Neural cell (in vitro differentiated cells): Measurements from ENCODE around the gene S100A13. TPM values are rescaled to one million over a fixed set of nuclear protein-coding genes. Genes with fewer than 3 reads are reported as not detected.
A peak's percentile ranks its signal among the peaks of the same experiment; 100 is the strongest.

Experiments used
- H2AFZ ChIP-seq: fragments of 200-600, 300-800 bp; sonication (generic), shearing (Covaris generic); 2 replicates; pipeline ENCODE4 v1.6.0; 2014; ENCODE audit warnings: low read depth, mild to moderate bottlenecking, antibody characterized with exemption, low read length, moderate library complexity
- H3F3A ChIP-seq: fragments of 200-600 bp; shearing (Covaris generic); 2 replicates; pipeline ENCODE4 v1.6.1; 2016; ENCODE audit warnings: mild to moderate bottlenecking, moderate library complexity, mixed read lengths, antibody characterized with exemption, low read length; ENCODE audit not compliant: insufficient read depth, poor library complexity, severe bottlenecking
- H3K27ac ChIP-seq: fragments of 200-600, 300-800 bp; sonication (generic), shearing (Covaris generic); 2 replicates; pipeline ENCODE4 v1.5.1; 2014; ENCODE audit warnings: mild to moderate bottlenecking, low read length, moderate library complexity
- H3K27me3 ChIP-seq: fragments of 300-800, 200-600 bp; sonication (generic), shearing (Covaris generic); 2 replicates; pipeline ENCODE4 v1.6.0; 2014; ENCODE audit warnings: mild to moderate bottlenecking, low read depth, low read length, moderate library complexity; ENCODE audit not compliant: insufficient read depth
- H3K36me3 ChIP-seq: fragments of 300-800, 200-600 bp; sonication (generic), shearing (Covaris generic); 2 replicates; pipeline ENCODE4 v1.5.1; 2014; ENCODE audit warnings: mild to moderate bottlenecking, antibody characterized with exemption, low read length, moderate library complexity; ENCODE audit not compliant: insufficient read depth
- H3K4me2 ChIP-seq: fragments of 300-800, 200-600 bp; sonication (generic), shearing (Covaris generic); 2 replicates; pipeline ENCODE4 v1.6.0; 2014; ENCODE audit warnings: mild to moderate bottlenecking, low read length
- H3K4me3 ChIP-seq: fragments of 300-800, 200-600 bp; sonication (generic), shearing (Covaris generic); 2 replicates; pipeline ENCODE4 v1.5.1; 2014; ENCODE audit warnings: mild to moderate bottlenecking, low read length, moderate library complexity
- H3K79me2 ChIP-seq: fragments of 200-600 bp; shearing (Covaris generic); replicated peaks from 2 replicates; pipeline ENCODE4 v1.6.0; 2014; ENCODE audit warnings: mild to moderate bottlenecking, low read length, moderate library complexity; ENCODE audit not compliant: insufficient read depth
- H3K9ac ChIP-seq: fragments of 300-800, 200-600 bp; sonication (generic), shearing (Covaris generic); 2 replicates; pipeline ENCODE4 v1.6.1; 2016; ENCODE audit warnings: mild to moderate bottlenecking, low read length, mixed read lengths
- H3K9me2 ChIP-seq: fragments of 200-600 bp; shearing (Covaris generic); 2 replicates; pipeline ENCODE4 v1.6.1; 2016; ENCODE audit warnings: mild to moderate bottlenecking, low read length, mixed read lengths; ENCODE audit not compliant: insufficient read depth
- H3K9me3 ChIP-seq: fragments of 200-600, 300-800 bp; sonication (generic), shearing (Covaris generic); 2 replicates; pipeline ENCODE4 v1.6.1; 2016; ENCODE audit warnings: mild to moderate bottlenecking, mixed run types, low read length, moderate library complexity, mixed read lengths
- H4K20me1 ChIP-seq: fragments of 200-600 bp; shearing (Covaris generic); 2 replicates; pipeline ENCODE4 v1.6.1; 2016; ENCODE audit warnings: mild to moderate bottlenecking, mixed run types; ENCODE audit not compliant: insufficient read depth
- CTCF ChIP-seq: fragments of 450-650 bp; IDR thresholded peaks from 2 replicates; pipeline ENCODE4 v1.5.1; 2014; ENCODE audit warnings: antibody characterized with exemption, mild to moderate bottlenecking, moderate library complexity; ENCODE audit not compliant: poor library complexity, severe bottlenecking
- EP300 ChIP-seq: fragments of 450-650 bp; conservative IDR thresholded peaks from 2 replicates; pipeline ENCODE4 v1.6.1; 2014; ENCODE audit warnings: antibody characterized with exemption, mild to moderate bottlenecking, moderate library complexity; ENCODE audit not compliant: poor library complexity, severe bottlenecking
- EZH2 ChIP-seq: fragments of 200-600, 300-800 bp; shearing (Covaris generic), sonication (generic); IDR thresholded peaks from 2 replicates; pipeline ENCODE4 v1.6.1; 2014; ENCODE audit warnings: antibody characterized with exemption, low read length, borderline replicate concordance, mild to moderate bottlenecking; ENCODE audit not compliant: insufficient read depth, poor library complexity, severe bottlenecking
- MXI1 ChIP-seq: fragments of 450-650 bp; conservative IDR thresholded peaks from 2 replicates; pipeline ENCODE4 v1.6.1; 2014; ENCODE audit warnings: antibody characterized with exemption, mild to moderate bottlenecking; ENCODE audit not compliant: poor library complexity, severe bottlenecking
- POLR2AphosphoS5 ChIP-seq: IDR thresholded peaks from 2 replicates; pipeline ENCODE4 v1.6.1; 2012
- RAD21 ChIP-seq: fragments of 450-650 bp; conservative IDR thresholded peaks from 2 replicates; pipeline ENCODE4 v1.6.1; 2014; ENCODE audit warnings: antibody characterized with exemption, mild to moderate bottlenecking, moderate library complexity
- SMC3 ChIP-seq: fragments of 450-650 bp; conservative IDR thresholded peaks from 2 replicates; pipeline ENCODE4 v1.6.1; 2014; ENCODE audit warnings: antibody characterized with exemption, mild to moderate bottlenecking, moderate library complexity; ENCODE audit not compliant: poor library complexity
- TAF1 ChIP-seq: IDR thresholded peaks from 2 replicates; pipeline ENCODE4 v1.6.1; 2012; ENCODE audit warnings: low read depth
- polyA plus RNA-seq: library from polyadenylated mRNA; depleted of rRNA; stranded (reverse); fragments of >200 nt; gene quantifications from 2 replicates; pipeline ENCODE4 v1.2.3, GENCODE V29; 2014
- TF ChIP-seq, protein P1 (sequence below): IDR thresholded peaks from 2 replicates; pipeline ENCODE4 v1.6.1; 2012; ENCODE audit warnings: borderline replicate concordance

S100A13 gene
- polyA plus RNA-seq, 1 donor from 2014 or later: 2.1 TPM

GRCh38 chr1:153635872-153636271, 8.6 kb upstream of the S100A13 start:
- H3K4me2 ChIP-seq: no peak overlapping the region
- H3K79me2 ChIP-seq: peaks cover 36% of the 10 kb centered on the region
- peaks cover 9% of the 10 kb centered on the region for H3K36me3 ChIP-seq

GRCh38 chr1:153633754-153634665, 6.7 kb upstream of the S100A13 start, which contains the start of gene CHTOP:
TSS of gene CHTOP (plus strand) at chr1:153634066. CDS start at chr1:153636589, 2,523 bp downstream.
- H3K4me2 ChIP-seq: peak within 1 kb of the TSS; percentile 51
- peak within 1 kb of the TSS; percentile 79 for H3K4me3 ChIP-seq
- no peaks in the 10 kb centered on the region for H4K20me1 ChIP-seq
- peaks cover 31% of the 10 kb centered on the region for H3K79me2 ChIP-seq
- H3K36me3 ChIP-seq: peaks cover 8% of the 10 kb centered on the region
- peak within 1 kb of the TSS; percentile 100 for H3K9ac ChIP-seq
- no peaks in the 10 kb centered on the region for H3K9me2 ChIP-seq
- H3K27ac ChIP-seq: peak within 1 kb of the TSS; percentile 100
- no peaks in the 10 kb centered on the region for H3K9me3 ChIP-seq
- no peaks in the 10 kb centered on the region for H3F3A ChIP-seq
- no peaks in the 10 kb centered on the region for H3K27me3 ChIP-seq
- peak within 1 kb of the TSS; percentile 86 for H2AFZ ChIP-seq
- TF ChIP-seq, protein P1, sequence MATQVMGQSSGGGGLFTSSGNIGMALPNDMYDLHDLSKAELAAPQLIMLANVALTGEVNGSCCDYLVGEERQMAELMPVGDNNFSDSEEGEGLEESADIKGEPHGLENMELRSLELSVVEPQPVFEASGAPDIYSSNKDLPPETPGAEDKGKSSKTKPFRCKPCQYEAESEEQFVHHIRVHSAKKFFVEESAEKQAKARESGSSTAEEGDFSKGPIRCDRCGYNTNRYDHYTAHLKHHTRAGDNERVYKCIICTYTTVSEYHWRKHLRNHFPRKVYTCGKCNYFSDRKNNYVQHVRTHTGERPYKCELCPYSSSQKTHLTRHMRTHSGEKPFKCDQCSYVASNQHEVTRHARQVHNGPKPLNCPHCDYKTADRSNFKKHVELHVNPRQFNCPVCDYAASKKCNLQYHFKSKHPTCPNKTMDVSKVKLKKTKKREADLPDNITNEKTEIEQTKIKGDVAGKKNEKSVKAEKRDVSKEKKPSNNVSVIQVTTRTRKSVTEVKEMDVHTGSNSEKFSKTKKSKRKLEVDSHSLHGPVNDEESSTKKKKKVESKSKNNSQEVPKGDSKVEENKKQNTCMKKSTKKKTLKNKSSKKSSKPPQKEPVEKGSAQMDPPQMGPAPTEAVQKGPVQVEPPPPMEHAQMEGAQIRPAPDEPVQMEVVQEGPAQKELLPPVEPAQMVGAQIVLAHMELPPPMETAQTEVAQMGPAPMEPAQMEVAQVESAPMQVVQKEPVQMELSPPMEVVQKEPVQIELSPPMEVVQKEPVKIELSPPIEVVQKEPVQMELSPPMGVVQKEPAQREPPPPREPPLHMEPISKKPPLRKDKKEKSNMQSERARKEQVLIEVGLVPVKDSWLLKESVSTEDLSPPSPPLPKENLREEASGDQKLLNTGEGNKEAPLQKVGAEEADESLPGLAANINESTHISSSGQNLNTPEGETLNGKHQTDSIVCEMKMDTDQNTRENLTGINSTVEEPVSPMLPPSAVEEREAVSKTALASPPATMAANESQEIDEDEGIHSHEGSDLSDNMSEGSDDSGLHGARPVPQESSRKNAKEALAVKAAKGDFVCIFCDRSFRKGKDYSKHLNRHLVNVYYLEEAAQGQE: peak; percentile 91
- TF ChIP-seq MXI1 (peak; percentile 82), EP300 (peak; percentile 73), RAD21 (peak; percentile 40), EZH2 (no peak), POLR2AphosphoS5 (peak; percentile 100), TAF1 (peak; percentile 91), SMC3 (peak; percentile 46)

More at GRCh38 chr1:153635872-153636271, 8.6 kb upstream of the S100A13 start:
- TF ChIP-seq SMC3: no peak
- TF ChIP-seq EZH2: no peak
- no peak for TF ChIP-seq EP300
- TF ChIP-seq POLR2AphosphoS5: no peak
- no peak for TF ChIP-seq TAF1
- no peak for TF ChIP-seq RAD21
- TF ChIP-seq, protein P1: no peak
- no peak for TF ChIP-seq MXI1
- no peak for TF ChIP-seq CTCF
- Histone ChIP-seq H3F3A (no peaks in the 10 kb centered on the region), H4K20me1 (no peaks in the 10 kb centered on the region), H3K4me3 (peak overlapping the region; percentile 79), H2AFZ (no peak overlapping the region), H3K9ac (no peak overlapping the region), H3K9me2 (no peaks in the 10 kb centered on the region), H3K9me3 (no peaks in the 10 kb centered on the region), H3K27me3 (no peaks in the 10 kb centered on the region), H3K27ac (no peak overlapping the region)
